ENCODE data around the gene SUOX.
"Not testable (repeated sequence)": the region's sequence is repeated elsewhere in the genome, so short reads cannot be mapped to it uniquely, and the experiment has no call there.

The SUOX gene

GRCh38 chr12:55983232-55983842 is 13.7 kb upstream of the SUOX start:
- in situ Hi-C loops (cut with HindIII; ENCODE audit: low sequenced_read_pairs) = no loop called here
- no peak for TF ChIP-seq CTCF (IDR thresholded peaks at IDR 0.05; ENCODE audit: low read depth, low read length)
- H3K4me3 ChIP-seq (ENCODE audit: low read depth, low read length) = no peak overlapping the region
- no peak for DNase-seq (ENCODE audit: low read depth, low spot score)

- no peak for TF ChIP-seq CTCF (IDR thresholded peaks at IDR 0.05; ENCODE audit: low read depth, low read length)
- no peak overlapping the region for H3K4me3 ChIP-seq (ENCODE audit: low read depth, low read length)
- in situ Hi-C loops (cut with HindIII; ENCODE audit: low sequenced_read_pairs) = no loop called here
- no peak for DNase-seq (ENCODE audit: low read depth, low spot score)
Measured at GRCh38 chr12:55984861-55985260, 12.2 kb upstream of the SUOX start.

- TF ChIP-seq CTCF (IDR thresholded peaks at IDR 0.05; ENCODE audit: low read depth, low read length) = no peak
- no peak overlapping the region for H3K4me3 ChIP-seq (ENCODE audit: low read depth, low read length)
- in situ Hi-C loops (cut with HindIII; ENCODE audit: low sequenced_read_pairs) = no loop called here
- no peak for DNase-seq (ENCODE audit: low read depth, low spot score)
Measured at GRCh38 chr12:55985341-55985740, 11.7 kb upstream of the SUOX start.

- DNase-seq (ENCODE audit: low read depth, low spot score); H3K4me3 ChIP-seq (ENCODE audit: low read depth, low read length); in situ Hi-C loops (cut with HindIII; ENCODE audit: low sequenced_read_pairs): not testable (repeated sequence)
Measured at GRCh38 chr12:55985976-55986375, 11.1 kb upstream of the SUOX start.

GRCh38 chr12:55991110-55991509 is 6.0 kb upstream of the SUOX start:
- no peak for TF ChIP-seq CTCF (IDR thresholded peaks at IDR 0.05; ENCODE audit: low read depth, low read length)
- in situ Hi-C loops (cut with HindIII; ENCODE audit: low sequenced_read_pairs) = no loop called here
- no peak for DNase-seq (ENCODE audit: low read depth, low spot score)
- H3K4me3 ChIP-seq (ENCODE audit: low read depth, low read length) = no peak overlapping the region

GRCh38 chr12:55993230-55993853 is 3.7 kb upstream of the SUOX start:
- TF ChIP-seq CTCF (IDR thresholded peaks at IDR 0.05; ENCODE audit: low read depth, low read length) = no peak
- H3K4me3 ChIP-seq (ENCODE audit: low read depth, low read length) = no peak overlapping the region
- in situ Hi-C loops (cut with HindIII; ENCODE audit: low sequenced_read_pairs) = no loop called here
- no peak for DNase-seq (ENCODE audit: low read depth, low spot score)

GRCh38 chr12:55995366-55995765 is 1.7 kb upstream of the SUOX start:
- TF ChIP-seq CTCF (IDR thresholded peaks at IDR 0.05; ENCODE audit: low read depth, low read length) = no peak
- no peak overlapping the region for H3K4me3 ChIP-seq (ENCODE audit: low read depth, low read length)
- in situ Hi-C loops (cut with HindIII; ENCODE audit: low sequenced_read_pairs) = no loop called here
- no peak for DNase-seq (ENCODE audit: low read depth, low spot score)
